ENCODE data around the gene LINGO1.

LINGO1 gene

GRCh38 chr15:77630956-77631744, 1.6 kb downstream of the LINGO1 start:
- DNase-seq, result no peak

- DNase-seq, result no peak
These were observed 2.7 kb downstream of the LINGO1 start for GRCh38 chr15:77630056-77630455.

- DNase-seq, result no peak
These were observed 3.4 kb downstream of the LINGO1 start for GRCh38 chr15:77629070-77630030.

GRCh38 chr15:77628010-77628409, 4.7 kb downstream of the LINGO1 start:
- DNase-seq, result no peak

- no peak for DNase-seq
These were observed 5.1 kb downstream of the LINGO1 start for GRCh38 chr15:77627581-77627980.

- DNase-seq, result no peak
These were observed 5.6 kb downstream of the LINGO1 start for GRCh38 chr15:77627067-77627466.

GRCh38 chr15:77626002-77626401, 6.7 kb downstream of the LINGO1 start:
- no peak for DNase-seq

GRCh38 chr15:77625376-77625775, 7.3 kb downstream of the LINGO1 start:
- no peak for DNase-seq

- no peak for DNase-seq
These were observed 7.8 kb downstream of the LINGO1 start for GRCh38 chr15:77624868-77625267.

GRCh38 chr15:77623755-77624524, 8.8 kb downstream of the LINGO1 start:
- no peak for DNase-seq

GRCh38 chr15:77622934-77623754, 9.6 kb downstream of the LINGO1 start:
- DNase-seq, result no peak

GRCh38 chr15:77622209-77622933, 10.3 kb downstream of the LINGO1 start:
- DNase-seq, result no peak

- DNase-seq, result no peak
These were observed 10.9 kb downstream of the LINGO1 start for GRCh38 chr15:77621847-77622208.

- DNase-seq, result no peak
These were observed 11.6 kb downstream of the LINGO1 start for GRCh38 chr15:77620960-77621647.

GRCh38 chr15:77620297-77620696, 12.4 kb downstream of the LINGO1 start:
- DNase-seq, result no peak

GRCh38 chr15:77619883-77620282, 12.8 kb downstream of the LINGO1 start:
- DNase-seq, result no peak

- DNase-seq, result no peak
These were observed 15.1 kb downstream of the LINGO1 start for GRCh38 chr15:77617476-77618230.

- DNase-seq, result no peak
These were observed 16.6 kb downstream of the LINGO1 start for GRCh38 chr15:77616072-77616471.

GRCh38 chr15:77615472-77615871, 17.2 kb downstream of the LINGO1 start:
- no peak for DNase-seq

- DNase-seq, result no peak
These were observed 18.4 kb downstream of the LINGO1 start for GRCh38 chr15:77614251-77614806.

All from stimulated activated CD4-positive, alpha-beta T cell treated with anti-CD3 and anti-CD28 coated beads, Interleukin-4, amount 100 ng/mL, for 24 hours (primary cell).